Lung (tissue), 12 donors: ENCODE data around the gene GLT8D1. TPM values are rescaled to one million over a fixed set of nuclear protein-coding genes. Genes with fewer than 3 reads are reported as not detected.
A peak's percentile ranks its signal among the peaks of the same experiment; 100 is the strongest.

ENCODE experiments used
- ATAC-seq: fragments of 200-7000 bp; cut with Tn5 transposase; one replicate; pipeline ENCODE4 v1.9.1; 2020; ENCODE audit warnings: moderate number of reproducible peaks; ENCODE audit not compliant: insufficient read depth, low FRiP score
- DNase-seq, 3 donors: peaks; one replicate each; pipeline ENCODE4 v3.0.0-alpha.2; 2013 to 2017
- H3K27ac ChIP-seq, 2 donors: one replicate each; pipeline ENCODE4 v1.5.1; 2013; ENCODE audit warnings: mild to moderate bottlenecking in 2 of 2, moderate library complexity in 2 of 2, control low read depth in 1 of 2, inconsistent platforms in 1 of 2, low read depth in 1 of 2, low read length in 1 of 2
- H3K27me3 ChIP-seq, 3 donors: one replicate each; pipeline ENCODE4 v1.5.1; 2013; ENCODE audit warnings: low read length in 2 of 3; ENCODE audit not compliant: control insufficient read depth in 3 of 3, insufficient read depth in 3 of 3
- H3K36me3 ChIP-seq, 4 donors: one replicate each; pipeline ENCODE4 v1.5.1; 2013; ENCODE audit warnings: low read length in 4 of 4, mild to moderate bottlenecking in 1 of 4, moderate library complexity in 1 of 4; ENCODE audit not compliant: control insufficient read depth in 4 of 4, insufficient read depth in 4 of 4
- H3K4me1 ChIP-seq, 5 donors: one replicate each; pipeline ENCODE4 v1.5.1; 2013; ENCODE audit warnings: low read length in 5 of 5, mild to moderate bottlenecking in 2 of 5, moderate library complexity in 1 of 5; ENCODE audit not compliant: control insufficient read depth in 5 of 5, insufficient read depth in 5 of 5
- H3K4me3 ChIP-seq: one replicate; pipeline ENCODE4 v1.5.1; 2013; ENCODE audit warnings: mild to moderate bottlenecking, control low read depth, moderate library complexity
- H3K9ac ChIP-seq, 2 donors: one replicate each; pipeline ENCODE4 v1.5.1; 2013; ENCODE audit warnings: low read length in 2 of 2, control low read depth in 1 of 2; ENCODE audit not compliant: insufficient read depth in 1 of 2
- H3K9me3 ChIP-seq, 4 donors: one replicate each; pipeline ENCODE4 v1.5.1; 2013; ENCODE audit warnings: low read length in 3 of 4, mild to moderate bottlenecking in 1 of 4, moderate library complexity in 1 of 4; ENCODE audit not compliant: control insufficient read depth in 4 of 4, insufficient read depth in 3 of 4
- WGBS, 2 donors: extraction: QIAGEN DNeasy Blood & Tissue Kit; methylation state at CpG; one replicate each; pipeline ENCODE4 v1.1.7; 2013; 5-methylcytosine and 5-hydroxymethylcytosine counted together
- polyA plus RNA-seq, 2 donors: library from polyadenylated mRNA; stranded (reverse); fragments of 200-250 nt; gene quantifications; one replicate each; pipeline ENCODE4 v1.2.1, GENCODE V29; 2013
- total RNA-seq, 2 donors: library from RNA; depleted of rRNA in 1 of 2; stranded (reverse); fragments of >200 nt in 1 of 2; gene quantifications; one replicate each; pipeline ENCODE4 v1.2.1, GENCODE V29; 2014 to 2021
- TF ChIP-seq, protein P1 (sequence below): IDR thresholded peaks from 2 replicates; pipeline ENCODE4 v1.5.1; 2012; ENCODE audit warnings: mild to moderate bottlenecking; ENCODE audit errors: control extremely low read depth, extremely low read depth
- donor health status: control.
- donor health status: control.
- donor health status: Bipolar disorder and iron deficiency.
- donor health status: healthy.
- donor health status: DM: yes; HTN: yes; CAD: no.

Gene GLT8D1
- total and polyA plus RNA-seq, 4 donors = 35.4 to 85.5 (median 48.3) TPM

DNA sequence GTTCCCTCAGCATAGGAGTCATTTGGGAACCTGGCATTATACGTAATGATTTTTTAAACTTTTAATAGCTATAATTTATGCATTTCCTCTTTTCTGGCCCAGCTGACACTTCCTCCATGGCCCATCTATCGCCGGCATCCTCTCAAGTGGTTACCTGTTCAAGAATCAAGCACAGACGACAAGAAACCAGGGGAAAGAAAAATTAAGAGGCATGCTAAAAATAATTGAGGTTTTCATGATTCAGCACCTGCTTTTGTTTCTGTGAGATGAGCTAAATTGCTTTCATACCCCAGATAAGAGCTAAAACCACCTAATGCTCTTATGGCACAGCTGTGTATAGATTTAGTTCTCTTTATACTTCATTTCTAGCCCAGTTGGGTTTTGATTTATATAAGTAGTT is 2.0 kb upstream of the GLT8D1 start:
- no peak for DNase-seq
- no peaks in the 10 kb centered on the region for H3K9me3 ChIP-seq
- no peak overlapping the region for H3K9ac ChIP-seq
- 33 to 68% methylated on average over 4 of the region's 4 CpGs for WGBS, 2 donors
- ATAC-seq = no peak
- no peak overlapping the region for H3K4me3 ChIP-seq
- peaks cover 2 to 13% (median 7%) of the 10 kb centered on the region in 4 donors for H3K36me3 ChIP-seq
- no peak overlapping the region for H3K27ac ChIP-seq
- no peaks in the 10 kb centered on the region for H3K27me3 ChIP-seq
- TF ChIP-seq, protein P1, sequence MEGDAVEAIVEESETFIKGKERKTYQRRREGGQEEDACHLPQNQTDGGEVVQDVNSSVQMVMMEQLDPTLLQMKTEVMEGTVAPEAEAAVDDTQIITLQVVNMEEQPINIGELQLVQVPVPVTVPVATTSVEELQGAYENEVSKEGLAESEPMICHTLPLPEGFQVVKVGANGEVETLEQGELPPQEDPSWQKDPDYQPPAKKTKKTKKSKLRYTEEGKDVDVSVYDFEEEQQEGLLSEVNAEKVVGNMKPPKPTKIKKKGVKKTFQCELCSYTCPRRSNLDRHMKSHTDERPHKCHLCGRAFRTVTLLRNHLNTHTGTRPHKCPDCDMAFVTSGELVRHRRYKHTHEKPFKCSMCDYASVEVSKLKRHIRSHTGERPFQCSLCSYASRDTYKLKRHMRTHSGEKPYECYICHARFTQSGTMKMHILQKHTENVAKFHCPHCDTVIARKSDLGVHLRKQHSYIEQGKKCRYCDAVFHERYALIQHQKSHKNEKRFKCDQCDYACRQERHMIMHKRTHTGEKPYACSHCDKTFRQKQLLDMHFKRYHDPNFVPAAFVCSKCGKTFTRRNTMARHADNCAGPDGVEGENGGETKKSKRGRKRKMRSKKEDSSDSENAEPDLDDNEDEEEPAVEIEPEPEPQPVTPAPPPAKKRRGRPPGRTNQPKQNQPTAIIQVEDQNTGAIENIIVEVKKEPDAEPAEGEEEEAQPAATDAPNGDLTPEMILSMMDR = no peak
- peaks cover 0 to 23% (median 16%) of the 10 kb centered on the region in 5 donors for H3K4me1 ChIP-seq

DNA sequence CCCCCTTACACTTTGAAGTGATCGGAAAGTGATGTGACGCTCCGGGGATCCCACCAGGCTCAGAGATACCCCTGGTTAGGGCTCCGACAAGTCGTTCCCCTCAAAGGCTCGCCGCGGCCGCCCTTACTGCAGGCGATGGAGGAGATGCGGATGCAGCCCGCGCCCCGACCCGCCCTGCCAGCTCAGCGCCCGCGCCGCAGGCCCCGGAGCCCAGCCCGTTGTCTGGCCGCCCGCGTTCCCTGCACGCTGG is 228 bp downstream of the GLT8D1 start:
- 0 to 1% methylated on average over 24 to 25 of the region's 25 CpGs for WGBS, 2 donors
- peak overlapping the region; percentile 81 to 98 for H3K27ac ChIP-seq
- H3K27me3 ChIP-seq = no peaks in the 10 kb centered on the region
- TF ChIP-seq, protein P1 = no peak
- H3K36me3 ChIP-seq = peaks cover 2 to 9% (median 5%) of the 10 kb centered on the region in 4 donors
- peak overlapping the region; percentile 99 for H3K4me3 ChIP-seq
- no peaks in the 10 kb centered on the region for H3K9me3 ChIP-seq
- H3K4me1 ChIP-seq = peaks cover 0 to 23% (median 16%) of the 10 kb centered on the region in 5 donors
- peak overlapping the region; percentile 50 to 86 for H3K9ac ChIP-seq
- ATAC-seq = no peak
- DNase-seq = no peak

DNA sequence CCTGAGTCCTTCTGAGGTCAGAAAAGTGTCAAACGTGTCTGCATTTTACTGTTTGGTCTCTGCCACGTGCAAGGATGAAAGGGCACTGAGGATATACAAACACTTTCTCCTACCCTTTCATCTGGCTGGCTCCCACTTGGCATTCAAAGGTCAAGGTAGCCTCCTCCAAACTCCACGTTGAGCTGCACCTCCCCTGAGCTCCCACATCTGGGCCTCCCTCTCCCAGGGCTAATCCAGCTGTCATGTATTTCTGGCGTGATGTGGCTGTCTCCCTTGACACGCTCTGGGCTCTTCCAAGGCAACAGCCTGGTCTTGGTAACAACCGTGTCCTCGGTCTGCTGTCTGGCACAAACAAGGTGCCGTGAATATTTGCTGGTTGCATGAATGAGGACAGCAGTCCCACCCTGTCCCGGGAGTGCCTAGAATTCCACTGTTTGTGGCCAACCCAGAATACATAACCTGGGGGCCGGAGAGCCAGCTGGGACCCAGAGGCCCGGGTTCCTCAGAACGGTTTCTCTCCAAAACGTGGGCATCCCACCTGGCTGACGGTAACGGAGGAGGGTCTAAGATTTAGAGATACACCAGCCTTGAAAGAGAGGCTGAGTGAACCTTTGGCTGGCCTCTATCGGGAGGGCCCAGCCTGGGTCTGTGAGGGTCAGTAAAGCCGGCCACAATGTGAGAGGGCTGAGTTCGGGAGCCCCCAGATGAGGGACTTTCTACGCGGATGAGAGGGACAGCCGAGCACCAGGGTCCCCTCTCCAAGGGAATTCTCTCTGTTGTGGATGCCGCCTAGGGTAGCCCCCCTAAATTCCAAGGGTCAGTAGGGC is 767 bp downstream of the GLT8D1 start:
- ATAC-seq (no peak), DNase-seq (peak; percentile 31 to 42 (median 40))
- no peaks in the 10 kb centered on the region for H3K9me3 ChIP-seq
- H3K9ac ChIP-seq = peak overlapping the region; percentile 50 to 86
- peak overlapping the region; percentile 99 for H3K4me3 ChIP-seq
- TF ChIP-seq, protein P1 = no peak
- H3K27ac ChIP-seq = peak overlapping the region; percentile 81 to 98
- 5 to 10% methylated on average over 22 of the region's 22 CpGs for WGBS, 2 donors
- H3K27me3 ChIP-seq = no peaks in the 10 kb centered on the region
- peaks cover 0 to 23% (median 16%) of the 10 kb centered on the region in 5 donors for H3K4me1 ChIP-seq
- peaks cover 2 to 13% (median 5%) of the 10 kb centered on the region in 4 donors for H3K36me3 ChIP-seq
